HCT116 (cell line): ENCODE results near the gene SEM1. TPM values are rescaled to one million over a fixed set of nuclear protein-coding genes. Genes with fewer than 3 reads are reported as not detected.

Experiments
- ATAC-seq: fragments of 200-7000 bp; cut with Tn5 transposase; 2 replicates; pipeline ENCODE4 v1.9.1; 2020; ENCODE audit warnings: mild to moderate bottlenecking, moderate library complexity
- BruUV-seq: library from RNA; stranded (reverse); fragments of 400-500 nt; replicated peaks from 2 replicates; lab custom pipeline; 2021; lab: Mats Ljungman, UMichigan
- CTCF ChIA-PET: fragments of 300-600 bp; sonication (Branson Sonifier 250); formaldehyde crosslinking; loops from one replicate; lab custom pipeline; 2021; ENCODE audit warnings: antibody characterized with exemption; lab: Charles Lee
- POLR2A ChIA-PET: fragments of 300-600, 350-600 bp; sonication (Branson Sonifier 250); formaldehyde crosslinking; loops from one replicate; lab custom pipeline; 2021; ENCODE audit warnings: antibody characterized with exemption; lab: Charles Lee
- RAD21 ChIA-PET, 2 experiments: fragments of 300-600 bp; sonication (Branson Sonifier 250); formaldehyde crosslinking; loops; one replicate each; lab custom pipeline; 2023; ENCODE audit warnings: low total read pairs in 2 of 2; ENCODE audit not compliant: uncharacterized antibody in 2 of 2, unreplicated experiment in 2 of 2, low non-redundant PET in 1 of 2; lab: Charles Lee
- DNase-seq: peaks from one replicate; pipeline ENCODE4 v3.0.0-alpha.2; 2010; ENCODE audit warnings: low read depth, low spot score
- H2AFZ ChIP-seq: fragments of 200-600 bp; shearing (Covaris generic), sonication (generic); 2 replicates; pipeline ENCODE4 v1.6.1; 2017; ENCODE audit warnings: low read depth, mixed run types, mixed read lengths, antibody characterized with exemption, low read length; ENCODE audit not compliant: poor library complexity, severe bottlenecking
- H3K27ac ChIP-seq: 2 replicates; pipeline ENCODE4 v1.5.1; 2012; ENCODE audit warnings: low read depth, low read length
- H3K27me3 ChIP-seq: fragments of 200-600 bp; sonication (generic); 2 replicates; pipeline ENCODE4 v1.6.1; 2016; ENCODE audit warnings: mixed run types, low read length, mixed read lengths; ENCODE audit not compliant: insufficient read depth
- H3K36me3 ChIP-seq, 2 experiments: fragments of 200-500 bp in 1 of 2; fragments of 200-600 bp in 1 of 2; sonication (Bioruptor generic) in 1 of 2; sonication (generic) in 1 of 2; 2 replicates each; pipeline versions ENCODE4 v1.5.1 to v1.6.1; 2014 to 2016; ENCODE audit warnings: low read length in 2 of 2, inconsistent platforms in 1 of 2, mixed read lengths in 1 of 2, mixed run types in 1 of 2; ENCODE audit not compliant: insufficient read depth in 2 of 2, control insufficient read depth in 1 of 2
- H3K4me1 ChIP-seq, 2 experiments: fragments of 200-600 bp in 1 of 2; sonication (generic) in 1 of 2; 2 replicates each; pipeline versions ENCODE4 v1.5.1 to v1.6.1; 2012 to 2017; ENCODE audit warnings: low read length in 2 of 2, inconsistent platforms in 1 of 2, mild to moderate bottlenecking in 1 of 2, mixed read lengths in 1 of 2, mixed run types in 1 of 2, moderate library complexity in 1 of 2; ENCODE audit not compliant: insufficient read depth in 2 of 2, control insufficient read depth in 1 of 2
- H3K4me2 ChIP-seq: fragments of 200-600 bp; sonication (generic); 2 replicates; pipeline ENCODE4 v1.6.1; 2017; ENCODE audit warnings: mixed run types, low read length, mixed read lengths
- H3K4me3 ChIP-seq, 2 experiments: fragments of 200-600 bp in 1 of 2; sonication (generic) in 1 of 2; replicated peaks in 1 of 2; 2 replicates each; pipeline ENCODE4 v1.5.1; 2011 to 2016; ENCODE audit warnings: low read length in 2 of 2, control low read depth in 1 of 2, low read depth in 1 of 2, mild to moderate bottlenecking in 1 of 2, mixed read lengths in 1 of 2, mixed run types in 1 of 2
- H3K79me2 ChIP-seq: fragments of 200-600 bp; sonication (generic); 2 replicates; pipeline ENCODE4 v1.6.1; 2017; ENCODE audit warnings: mild to moderate bottlenecking, mixed run types, low read length, moderate library complexity, mixed read lengths; ENCODE audit not compliant: insufficient read depth
- H3K9ac ChIP-seq: fragments of 200-600 bp; sonication (generic); 2 replicates; pipeline ENCODE4 v1.6.1; 2016; ENCODE audit warnings: low read length, mixed read lengths
- H3K9me2 ChIP-seq: fragments of 200-600 bp; sonication (generic), shearing (Covaris generic); 2 replicates; pipeline ENCODE4 v1.6.1; 2017; ENCODE audit warnings: mixed run types, mild to moderate bottlenecking, moderate library complexity; ENCODE audit not compliant: insufficient read depth
- H3K9me3 ChIP-seq, 2 experiments: fragments of 200-500 bp in 1 of 2; fragments of 200-600 bp in 1 of 2; sonication (Bioruptor generic) in 1 of 2; sonication (generic) in 1 of 2; 2 replicates each; pipeline ENCODE4 v1.6.1; 2014 to 2017; ENCODE audit warnings: low read length in 2 of 2, mixed read lengths in 2 of 2, inconsistent platforms in 1 of 2, low read depth in 1 of 2, mild to moderate bottlenecking in 1 of 2, mixed run types in 1 of 2, moderate library complexity in 1 of 2; ENCODE audit not compliant: control insufficient read depth in 1 of 2, insufficient read depth in 1 of 2
- H4K20me1 ChIP-seq: fragments of 200-600 bp; sonication (generic), shearing (Covaris generic); 2 replicates; pipeline ENCODE4 v1.6.1; 2017; ENCODE audit warnings: mixed run types, mild to moderate bottlenecking, moderate library complexity; ENCODE audit not compliant: insufficient read depth
- ATF3 ChIP-seq: IDR thresholded peaks from 2 replicates; pipeline ENCODE4 v1.6.1; 2012
- CEBPB ChIP-seq: IDR thresholded peaks from 2 replicates; pipeline ENCODE4 v1.6.1; 2012; ENCODE audit warnings: low read depth
- EGR1 ChIP-seq: IDR thresholded peaks from 2 replicates; pipeline ENCODE4 v1.6.1; 2012; ENCODE audit warnings: low read depth
- ELF1 ChIP-seq: IDR thresholded peaks from 2 replicates; pipeline ENCODE4 v1.6.1; 2012; ENCODE audit warnings: low read depth, borderline replicate concordance
- EZH2 ChIP-seq: fragments of 200-600 bp; sonication (generic); IDR thresholded peaks from 2 replicates; pipeline ENCODE4 v1.6.1; 2017; ENCODE audit warnings: antibody characterized with exemption, mixed run types
- EZH2phosphoT487 ChIP-seq: fragments of 200-600 bp; IDR thresholded peaks from 2 replicates; pipeline ENCODE4 v1.6.1; 2018; ENCODE audit warnings: antibody characterized with exemption, borderline replicate concordance
- FOSL1 ChIP-seq: IDR thresholded peaks from 2 replicates; pipeline ENCODE4 v1.6.1; 2012; ENCODE audit warnings: low read depth
- JUND ChIP-seq: IDR thresholded peaks from 2 replicates; pipeline ENCODE4 v1.6.1; 2012
- MAX ChIP-seq: IDR thresholded peaks from 2 replicates; pipeline ENCODE4 v1.6.1; 2012
- POLR2AphosphoS5 ChIP-seq: IDR thresholded peaks from 2 replicates; pipeline ENCODE4 v1.6.1; 2011; ENCODE audit warnings: mild to moderate bottlenecking, low read depth, low read length, moderate library complexity
- RAD21 ChIP-seq: IDR thresholded peaks from 2 replicates; pipeline ENCODE4 v1.6.1; 2012; ENCODE audit warnings: low read depth, mild to moderate bottlenecking
- REST ChIP-seq: IDR thresholded peaks from 2 replicates; pipeline ENCODE4 v1.6.1; 2012; ENCODE audit warnings: low read depth
- SIN3A ChIP-seq: IDR thresholded peaks from 2 replicates; pipeline ENCODE4 v1.6.1; 2012; ENCODE audit warnings: low read depth
- SRF ChIP-seq: IDR thresholded peaks from 2 replicates; pipeline ENCODE4 v1.6.1; 2012; ENCODE audit warnings: low read depth
- YY1 ChIP-seq: IDR thresholded peaks from 2 replicates; pipeline ENCODE4 v1.6.1; 2011; ENCODE audit warnings: low read length, low read depth, moderate library complexity, mild to moderate bottlenecking; ENCODE audit not compliant: insufficient replicate concordance; ENCODE audit errors: extremely low read depth
- ZBTB33 ChIP-seq: IDR thresholded peaks from 2 replicates; pipeline ENCODE4 v1.6.1; 2011; ENCODE audit warnings: mild to moderate bottlenecking, low read length, moderate library complexity; ENCODE audit not compliant: insufficient replicate concordance; ENCODE audit errors: extremely low read depth
- intact Hi-C: fragments of 100-400 bp; cut with micrococcal nuclease; formaldehyde crosslinking; loops from 2 replicates; pipeline ENCODE4 v1.10.0; 2022
- total RNA-seq: library from RNA; stranded (reverse); gene quantifications from one replicate; pipeline ENCODE4 v1.2.1, GENCODE V29; 2021; ENCODE audit not compliant: unreplicated experiment

The SEM1 gene
- total RNA-seq, 1 experiment from 2014 or later, result 45.7 TPM

GRCh38 chr7:96667026-96667425 is 42.6 kb downstream of the SEM1 start:
- Histone ChIP-seq H3K36me3 (0 out of 4 replicates have a peak, but pooled peaks cover 0 to 8% of the 10 kb centered on the region in 2 experiments), H4K20me1 (no peaks in the 10 kb centered on the region), H3K9me2 (no peaks in the 10 kb centered on the region), H2AFZ (no peak overlapping the region), H3K4me3 (no peak overlapping the region), H3K27ac (no peak overlapping the region), H3K79me2 (no peaks in the 10 kb centered on the region), H3K9me3 (no peaks in the 10 kb centered on the region), H3K27me3 (no peaks in the 10 kb centered on the region), H3K9ac (no peak overlapping the region), H3K4me1 (no peaks in the 10 kb centered on the region), H3K4me2 (no peak overlapping the region)
- BruUV-seq, result no TSS peak
- RAD21 ChIA-PET, result no interaction called here
- DNase-seq, result no peak
- POLR2A ChIA-PET, result no interaction called here
- intact Hi-C loops, result no loop called here
- ATAC-seq, result no peak
- CTCF ChIA-PET, result no interaction called here
- no peak for TF ChIP-seq SIN3A
- TF ChIP-seq REST, result no peak
- TF ChIP-seq JUND, result no peak
- TF ChIP-seq ZBTB33, result no peak
- TF ChIP-seq EZH2, result no peak
- TF ChIP-seq EGR1, result no peak
- TF ChIP-seq FOSL1, result no peak
- TF ChIP-seq POLR2AphosphoS5, result no peak
- TF ChIP-seq ELF1, result no peak
- no peak for TF ChIP-seq CEBPB
- no peak for TF ChIP-seq EZH2phosphoT487
- TF ChIP-seq MAX, result no peak
- no peak for TF ChIP-seq YY1
- TF ChIP-seq ATF3, result no peak
- no peak for TF ChIP-seq SRF
- no peak for TF ChIP-seq RAD21
